NCI-H187 (cell line): ENCODE measurements around the gene CAP1.
"Not testable (repeated sequence)": the region's sequence is repeated elsewhere in the genome, so short reads cannot be mapped to it uniquely, and the experiment has no call there.

Source experiments
- DNase-seq, 2 experiments: peaks; one replicate each; lab custom pipeline; 2025; lab: John Stamatoyannopoulos, UW

Gene CAP1

DNA sequence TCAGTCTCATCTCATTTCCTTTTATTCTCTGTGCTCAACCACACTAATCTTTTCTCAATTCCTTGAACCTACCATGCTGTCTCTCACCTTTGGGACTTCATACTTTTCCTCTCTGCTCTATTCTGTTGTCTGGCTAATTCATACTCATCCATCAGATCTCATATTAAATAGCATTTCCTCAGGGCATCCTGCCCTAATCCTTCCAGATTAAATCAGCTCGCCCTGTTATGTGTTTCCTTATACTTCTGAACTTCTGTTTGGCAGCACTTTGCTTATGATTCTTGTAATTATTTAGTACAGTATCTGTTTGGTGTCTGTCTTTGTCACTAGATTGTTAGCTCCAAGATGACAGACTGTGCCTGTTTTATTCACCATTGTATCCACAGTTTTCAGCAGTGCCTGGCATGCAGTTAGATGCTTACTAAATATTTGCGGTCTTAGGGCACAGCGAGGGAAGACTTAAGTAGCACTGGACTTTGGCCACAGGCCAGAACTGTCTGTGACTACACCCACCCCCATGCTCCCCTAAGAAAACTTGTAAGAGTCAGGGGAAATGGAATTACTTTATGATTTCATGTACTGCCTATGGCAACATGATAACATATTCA, 9.9 kb upstream of the CAP1 start:
- no peak for DNase-seq

DNA sequence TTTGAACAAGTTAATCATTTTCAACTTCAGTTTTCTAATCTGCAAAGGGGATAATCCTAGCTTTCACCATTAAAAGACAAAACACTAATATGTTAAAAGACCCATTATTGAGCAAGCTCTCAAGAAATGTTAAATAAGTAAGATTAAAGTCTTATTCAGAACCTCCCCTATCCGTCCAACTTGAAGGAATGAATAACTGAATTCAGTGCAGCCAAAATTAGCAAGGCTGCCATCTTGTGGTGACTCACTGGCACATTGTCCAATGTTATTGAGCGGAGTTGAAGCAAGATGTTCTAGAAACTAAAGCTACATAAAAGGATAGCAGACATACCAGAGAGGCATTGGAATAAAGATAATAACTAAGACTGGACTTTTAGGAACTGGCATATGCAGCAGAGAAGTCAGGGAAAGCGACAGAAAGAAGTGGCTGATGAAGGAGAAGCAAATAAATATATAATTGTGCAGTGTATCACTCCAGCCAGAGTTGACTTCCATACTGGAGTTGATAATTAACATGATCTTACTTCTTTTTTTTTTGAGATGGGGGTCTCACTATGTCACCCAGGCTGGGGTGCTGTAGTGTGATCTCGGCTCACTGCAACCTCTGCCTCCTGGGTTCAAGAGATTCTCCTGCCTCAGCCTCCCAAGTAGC, 8.2 kb upstream of the CAP1 start:
- no peak for DNase-seq

DNA sequence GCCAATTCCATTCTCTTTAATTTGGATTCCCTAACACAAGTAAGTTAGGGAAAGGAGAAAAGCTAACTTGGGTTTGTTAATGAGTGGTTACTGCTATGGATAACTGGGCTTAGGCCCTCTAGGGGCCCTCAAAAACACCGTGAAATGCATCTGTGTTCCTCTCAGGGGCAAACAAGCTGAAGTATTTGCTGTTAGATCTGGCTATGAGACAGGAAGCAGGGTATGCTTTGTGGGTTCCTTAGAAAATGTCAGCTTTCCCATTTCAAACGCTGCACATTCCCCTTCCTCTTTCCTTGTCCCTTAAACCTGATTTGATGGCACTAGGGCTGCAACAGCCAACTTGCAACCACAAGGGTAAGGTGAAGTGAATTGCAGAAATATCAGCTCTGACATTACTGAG, 5.7 kb upstream of the CAP1 start:
- DNase-seq, result no peak

DNA sequence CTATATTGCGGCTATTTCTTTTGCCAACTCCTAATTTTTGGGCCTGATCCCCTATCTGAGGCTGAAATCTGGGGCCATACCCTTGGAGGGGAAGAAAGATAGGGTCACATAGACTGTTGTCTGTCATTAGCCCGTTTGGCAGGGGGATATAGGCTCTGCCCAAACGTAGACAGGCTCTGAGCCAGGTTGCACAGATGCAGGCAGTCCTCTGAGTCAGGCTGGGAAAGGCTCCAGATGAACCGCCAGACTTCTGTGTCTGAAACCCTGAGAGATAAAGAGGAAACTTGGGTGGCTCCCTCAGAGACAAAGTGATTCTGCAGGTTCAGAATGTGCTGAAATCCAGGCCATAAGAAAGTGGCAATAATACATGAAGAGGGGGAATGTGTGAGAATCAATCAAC, 4.0 kb upstream of the CAP1 start:
- DNase-seq, result no peak

DNA sequence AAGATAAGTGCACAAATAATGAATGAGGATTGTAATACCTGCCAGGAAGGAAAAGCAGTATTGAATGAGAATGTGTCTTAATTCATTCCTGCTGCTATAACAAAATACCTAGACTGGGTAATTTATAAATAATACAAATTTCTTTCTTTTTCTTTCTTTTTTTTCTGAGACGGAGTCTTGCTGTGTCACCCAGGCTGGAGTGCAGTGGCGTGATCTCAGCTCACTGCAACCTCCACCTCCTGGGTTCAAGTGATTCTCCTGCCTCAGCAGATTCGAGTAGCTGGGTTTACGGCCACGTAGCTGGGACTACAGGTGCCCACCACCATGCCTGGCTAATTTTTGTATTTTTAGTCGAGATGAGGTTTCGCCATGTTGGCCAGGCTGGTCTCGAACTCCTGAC, 3.3 kb upstream of the CAP1 start:
- not testable (repeated sequence) for DNase-seq

DNA sequence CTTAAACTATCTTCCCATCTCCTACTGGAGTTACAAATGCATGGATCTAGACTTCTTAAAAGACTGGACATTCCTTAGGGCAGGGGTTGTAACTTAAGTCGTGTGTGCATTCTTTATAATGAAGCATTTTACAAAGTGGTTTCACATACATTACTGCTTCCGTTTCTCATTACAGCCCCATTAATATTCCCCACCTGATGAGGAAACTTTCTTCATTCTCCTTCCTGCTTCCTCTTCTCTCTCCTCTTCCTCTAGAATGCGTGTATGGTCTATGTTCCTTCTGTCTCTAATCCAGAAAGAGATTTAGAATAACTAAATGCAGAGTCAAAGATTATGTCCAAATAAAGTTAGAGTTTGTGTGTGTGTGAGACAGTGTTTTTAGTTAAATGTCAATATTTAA, 1.8 kb upstream of the CAP1 start:
- no peak for DNase-seq

DNA sequence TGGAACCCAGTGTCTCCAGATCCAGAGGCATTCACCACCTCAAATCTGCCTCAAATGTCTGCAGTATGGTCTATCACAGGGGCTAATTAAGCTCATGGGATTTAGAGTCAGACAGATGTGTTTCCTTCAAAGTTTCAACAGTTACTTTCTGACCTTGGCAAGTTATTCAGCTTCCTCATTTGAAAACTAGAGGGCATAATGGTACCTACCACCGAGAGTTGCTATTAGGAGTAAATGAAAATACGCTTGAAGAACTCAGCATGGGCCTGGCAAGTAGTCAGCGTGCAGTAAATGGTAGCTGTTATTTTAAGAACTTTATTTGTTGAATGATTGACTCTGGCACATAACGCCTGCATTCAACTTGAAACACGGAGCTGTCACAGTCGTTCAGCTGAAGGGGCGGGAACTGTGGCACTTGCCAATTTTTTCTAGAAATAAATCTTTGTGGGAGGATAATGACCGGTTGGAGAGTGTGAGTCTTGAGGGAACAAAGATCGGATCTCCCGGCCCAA, 1.2 kb upstream of the CAP1 start:
- no peak for DNase-seq

DNA sequence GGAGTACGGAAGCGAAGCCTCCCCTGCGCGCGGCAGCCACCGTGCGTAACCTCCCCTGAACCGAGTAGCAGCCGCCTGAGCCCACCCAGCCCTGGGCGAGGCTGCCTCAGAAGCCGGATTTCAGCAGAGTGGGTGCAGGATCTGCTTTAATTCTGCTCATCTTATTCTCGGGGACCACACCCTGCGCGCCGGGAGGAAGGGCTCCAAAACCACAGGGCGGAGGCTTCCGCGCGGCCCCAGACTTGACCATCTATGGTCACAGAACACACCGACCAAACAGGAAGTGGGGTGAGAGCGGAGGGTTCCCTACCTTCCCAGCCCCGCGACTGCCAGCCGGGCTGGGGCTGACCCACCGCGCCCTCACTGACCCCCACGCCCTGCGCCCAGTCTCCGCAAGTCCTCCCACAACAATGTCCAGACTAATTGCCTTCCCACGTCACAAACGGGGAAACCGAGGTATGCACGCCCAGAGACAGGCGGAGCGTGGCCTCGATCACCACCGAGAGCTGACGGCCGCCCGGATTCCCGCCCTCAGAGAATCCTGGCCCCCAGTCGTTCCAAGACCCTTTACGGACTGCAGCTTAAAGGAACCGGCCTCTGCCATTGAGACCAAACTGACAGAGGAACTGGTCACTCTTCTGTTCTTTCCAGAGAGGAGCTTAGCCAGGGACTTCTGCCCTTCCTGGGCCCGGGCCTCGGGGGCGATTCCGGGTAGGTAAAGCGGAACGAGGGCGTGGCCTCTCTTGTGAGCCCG, 595 bp upstream of the CAP1 start:
- peak; percentile 46 to 48 for DNase-seq

DNA sequence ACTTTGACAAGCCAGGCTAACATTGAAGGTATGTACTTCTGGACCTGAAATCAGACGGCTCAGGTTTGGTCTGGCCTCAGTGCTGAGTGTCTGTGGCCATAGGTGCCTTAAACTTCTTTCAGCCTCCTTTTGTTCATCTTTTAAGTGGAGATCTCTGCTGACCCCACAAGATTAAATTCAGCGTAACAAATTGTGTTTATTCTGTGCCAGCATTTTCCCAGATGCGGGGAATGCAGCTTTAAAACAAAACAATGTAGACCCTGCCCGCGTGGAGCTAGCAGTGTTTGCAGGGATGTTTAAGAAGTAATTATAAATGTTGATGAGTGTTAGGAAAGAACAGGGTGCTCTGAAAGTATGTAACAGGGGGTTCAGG, 923 bp downstream of the CAP1 start:
- DNase-seq, result no peak

DNA sequence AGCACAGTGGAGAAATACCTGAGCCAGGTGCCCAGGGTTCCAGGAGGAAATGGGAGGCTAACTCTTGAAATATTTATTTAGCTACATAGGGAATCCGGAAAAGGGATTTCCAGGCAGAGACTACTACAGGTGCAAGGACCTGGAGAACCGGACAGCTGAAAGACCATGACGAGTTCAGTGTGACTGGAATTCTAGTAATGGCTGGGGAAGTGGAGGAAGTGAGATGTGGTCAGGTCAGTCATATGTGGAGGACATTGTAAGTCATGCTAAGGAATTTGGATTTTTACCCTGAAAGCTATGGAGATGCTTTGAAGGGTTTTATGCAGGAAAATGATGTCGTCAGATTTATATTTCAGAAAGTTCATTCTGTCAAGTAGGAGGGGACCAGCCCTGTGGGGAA, 1.8 kb downstream of the CAP1 start:
- DNase-seq, result no peak

DNA sequence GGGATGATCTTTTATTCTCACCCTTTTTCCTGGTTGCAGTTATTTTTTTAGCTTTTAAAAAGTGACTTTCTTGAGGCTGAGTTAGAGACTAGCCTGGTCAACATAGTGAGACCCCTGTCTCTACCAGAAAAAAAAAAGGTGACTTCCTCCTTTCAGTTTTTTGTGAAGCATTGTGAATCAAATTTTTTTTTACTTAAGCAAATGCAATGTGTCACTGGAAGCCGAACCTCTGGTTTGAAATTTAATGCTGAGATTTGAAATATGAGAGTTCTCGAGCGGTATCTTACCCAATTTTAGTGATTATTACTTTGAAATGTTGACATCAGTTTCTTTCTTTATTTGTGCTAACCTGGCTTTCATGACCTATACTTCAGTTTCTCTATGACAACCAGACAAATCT, 3.6 kb downstream of the CAP1 start:
- no peak for DNase-seq

DNA sequence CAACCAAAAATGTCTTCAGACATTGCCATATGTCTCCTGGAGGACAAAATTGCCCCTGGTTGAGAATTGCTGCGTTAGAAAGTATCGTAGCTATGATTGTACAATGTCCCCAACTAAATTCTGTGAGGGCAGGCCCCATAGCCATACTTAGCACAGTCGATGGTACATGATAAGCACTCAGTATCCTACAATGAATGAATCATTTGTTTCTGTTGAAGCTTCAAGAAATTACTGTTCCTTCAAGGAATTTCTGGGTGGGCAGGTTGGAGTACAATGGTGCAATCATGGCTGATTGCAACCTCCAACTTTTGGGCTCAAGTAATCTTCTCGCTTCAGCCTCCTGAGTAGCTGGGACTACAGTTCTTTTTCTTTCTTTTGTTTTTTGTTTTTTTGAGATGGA, 4.7 kb downstream of the CAP1 start:
- no peak for DNase-seq

DNA sequence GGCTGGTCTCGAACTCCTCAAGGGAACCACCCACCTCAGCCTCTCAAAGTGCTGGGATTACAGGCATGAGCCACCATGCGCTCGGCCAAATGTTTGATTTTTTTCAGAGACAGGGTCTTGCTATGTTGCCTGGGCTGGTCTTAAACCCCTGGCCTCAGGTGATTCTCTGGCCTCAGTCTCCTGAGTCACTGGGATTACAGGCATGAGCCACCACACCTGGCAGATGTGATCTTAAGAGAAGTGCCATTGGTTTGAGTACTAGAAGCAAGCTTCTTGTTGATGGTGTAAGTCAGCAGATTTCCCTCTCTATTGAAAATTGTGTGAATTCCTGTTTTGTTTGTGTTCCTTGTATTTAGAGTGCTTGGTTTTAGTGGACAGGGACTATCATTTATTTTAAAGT, 5.2 kb downstream of the CAP1 start:
- no peak for DNase-seq

DNA sequence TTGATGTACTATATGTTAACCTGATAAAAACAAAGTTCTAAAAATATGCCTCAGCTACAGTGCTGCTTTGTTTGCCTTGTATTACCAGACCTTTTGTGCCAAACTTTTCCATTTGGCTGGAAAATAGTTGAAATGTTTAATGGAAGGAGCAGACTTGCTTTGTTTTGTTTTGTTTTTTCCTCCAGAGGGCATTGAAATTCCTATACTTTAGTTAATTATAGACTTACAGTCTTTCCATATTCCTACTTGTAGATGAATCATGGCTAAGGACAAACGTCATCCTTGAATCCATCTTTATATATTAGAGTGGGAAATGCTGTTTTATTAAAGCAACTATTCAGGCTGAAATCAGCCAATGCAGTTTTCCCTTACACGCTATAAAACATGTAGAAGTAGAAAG, 6.7 kb downstream of the CAP1 start:
- no peak for DNase-seq

DNA sequence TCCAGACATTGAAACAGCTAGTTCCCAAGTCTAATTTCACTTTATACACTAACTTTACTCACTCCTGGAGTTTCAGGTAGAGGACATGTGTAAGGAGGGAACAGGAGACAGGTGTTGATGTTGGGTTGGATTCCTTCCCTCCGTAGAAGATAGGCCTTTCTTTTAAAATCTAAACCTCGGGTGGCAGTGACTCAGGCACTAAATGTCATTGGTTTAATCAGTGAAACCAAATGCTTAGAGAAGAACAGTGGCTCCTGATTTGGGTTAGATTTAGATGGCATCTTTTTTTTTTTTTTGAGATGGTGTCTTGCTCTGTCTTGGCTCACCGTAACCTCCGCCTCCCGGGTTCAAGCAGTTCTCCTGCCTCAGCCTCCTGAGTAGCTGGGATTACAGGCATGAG, 7.2 kb downstream of the CAP1 start:
- no peak for DNase-seq

DNA sequence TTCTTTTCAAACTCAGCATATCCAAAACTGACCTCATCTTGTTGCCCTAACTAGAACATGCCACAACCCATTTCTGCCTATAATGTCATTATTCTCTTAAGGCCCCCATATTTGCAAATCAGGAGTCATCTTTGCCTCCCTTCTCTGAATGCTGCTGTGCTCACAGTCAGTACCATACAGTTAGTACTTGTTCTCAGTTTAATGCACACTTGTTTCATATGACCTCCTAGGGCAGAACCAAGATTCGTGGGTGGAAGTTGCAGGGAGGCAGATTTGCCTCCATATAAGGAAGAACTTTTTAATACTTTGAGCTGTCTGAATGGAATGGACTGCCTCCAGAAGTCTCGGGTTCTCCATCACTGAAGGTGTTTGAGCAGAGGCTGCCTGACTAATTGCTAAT, 9.2 kb downstream of the CAP1 start:
- DNase-seq, result no peak

DNA sequence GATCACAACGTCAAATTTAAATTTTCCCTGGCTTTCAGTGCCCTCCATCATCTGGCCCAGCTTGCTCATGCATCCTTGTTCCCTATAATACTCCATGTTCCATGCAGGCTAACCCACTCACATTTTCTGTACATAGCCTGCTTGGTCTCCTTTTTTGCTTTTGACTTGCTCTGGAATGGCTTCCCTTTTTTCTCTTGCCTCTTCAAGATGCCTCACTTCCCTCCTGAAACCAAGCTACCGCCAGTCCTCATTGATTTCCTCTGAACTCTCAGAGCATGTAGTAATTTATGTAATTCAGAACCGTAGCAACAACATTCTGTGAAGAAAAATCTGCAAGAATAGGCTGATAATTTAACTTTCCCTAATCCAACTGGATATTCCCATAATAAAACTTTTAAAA, 10.3 kb downstream of the CAP1 start:
- DNase-seq, result no peak

DNA sequence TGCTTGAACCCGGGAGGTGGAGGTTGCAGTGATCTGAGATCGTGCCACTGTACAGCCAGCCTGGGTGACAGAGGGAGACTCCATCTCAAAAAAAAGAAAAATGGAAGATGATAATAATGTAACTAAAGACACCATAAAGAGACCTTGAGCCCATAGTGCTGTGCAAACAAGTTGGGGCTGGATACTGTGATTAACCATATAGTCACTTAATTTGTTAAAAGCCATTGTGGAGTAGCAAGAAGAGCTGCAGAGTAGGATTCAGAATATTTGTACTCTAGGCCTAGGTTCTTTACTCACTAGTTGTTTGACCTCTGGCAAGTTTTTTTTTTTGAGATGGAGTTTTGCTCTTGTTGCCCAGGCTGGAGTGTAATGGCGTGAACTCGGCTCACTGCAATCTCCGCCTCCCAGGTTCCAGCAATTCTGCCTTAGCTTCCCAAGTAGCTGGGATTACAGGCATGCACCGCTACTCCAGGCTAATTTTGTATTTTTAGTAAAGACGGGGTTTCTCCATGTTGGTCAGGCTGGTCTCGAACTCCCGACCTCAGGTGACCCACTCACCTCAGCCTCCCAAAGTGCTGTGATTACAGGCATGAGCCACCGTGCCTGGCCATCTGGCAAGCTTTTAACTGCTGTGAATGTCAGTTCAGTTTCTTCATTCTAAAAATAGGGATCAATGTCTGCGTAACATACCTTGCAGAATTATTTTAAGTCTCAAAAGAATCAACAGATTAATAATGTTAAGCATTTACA, 12.8 kb downstream of the CAP1 start:
- no peak for DNase-seq

DNA sequence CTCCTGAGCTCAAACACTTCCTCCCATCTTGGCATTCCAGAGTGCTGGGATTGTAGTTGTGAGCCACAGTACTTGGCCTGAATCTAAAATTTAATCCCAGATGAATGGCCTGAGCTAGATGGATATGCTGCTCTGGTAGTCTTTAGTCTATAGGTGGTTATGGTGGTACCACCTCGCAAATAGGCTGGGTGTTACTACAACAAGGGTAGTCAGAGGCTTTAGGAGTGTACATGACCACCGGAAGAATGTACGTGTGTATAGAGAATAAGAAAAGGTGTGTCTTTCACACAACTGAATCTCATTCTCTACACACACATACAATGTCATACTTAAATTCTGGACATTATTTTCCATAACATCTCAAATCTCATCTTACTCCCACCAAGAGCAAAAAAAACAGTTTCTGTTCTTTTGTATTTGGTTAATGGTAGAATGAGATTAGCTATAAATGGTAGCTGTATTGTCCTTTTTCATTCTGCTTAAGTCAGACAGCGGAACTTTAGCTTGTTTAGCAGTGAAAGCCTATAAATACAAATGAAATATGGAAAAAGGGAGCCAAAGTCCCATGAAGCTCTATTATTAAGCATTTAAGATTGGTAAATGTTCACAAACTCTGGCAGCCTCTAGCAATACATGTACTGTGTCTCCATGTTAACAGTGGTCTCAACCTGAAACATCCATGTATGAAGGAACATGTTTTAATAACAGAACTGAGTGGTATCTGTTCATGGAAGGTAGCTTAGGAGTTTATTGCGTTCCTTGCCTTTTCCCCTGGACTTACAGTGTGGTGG, 16.2 kb downstream of the CAP1 start:
- DNase-seq, result no peak

DNA sequence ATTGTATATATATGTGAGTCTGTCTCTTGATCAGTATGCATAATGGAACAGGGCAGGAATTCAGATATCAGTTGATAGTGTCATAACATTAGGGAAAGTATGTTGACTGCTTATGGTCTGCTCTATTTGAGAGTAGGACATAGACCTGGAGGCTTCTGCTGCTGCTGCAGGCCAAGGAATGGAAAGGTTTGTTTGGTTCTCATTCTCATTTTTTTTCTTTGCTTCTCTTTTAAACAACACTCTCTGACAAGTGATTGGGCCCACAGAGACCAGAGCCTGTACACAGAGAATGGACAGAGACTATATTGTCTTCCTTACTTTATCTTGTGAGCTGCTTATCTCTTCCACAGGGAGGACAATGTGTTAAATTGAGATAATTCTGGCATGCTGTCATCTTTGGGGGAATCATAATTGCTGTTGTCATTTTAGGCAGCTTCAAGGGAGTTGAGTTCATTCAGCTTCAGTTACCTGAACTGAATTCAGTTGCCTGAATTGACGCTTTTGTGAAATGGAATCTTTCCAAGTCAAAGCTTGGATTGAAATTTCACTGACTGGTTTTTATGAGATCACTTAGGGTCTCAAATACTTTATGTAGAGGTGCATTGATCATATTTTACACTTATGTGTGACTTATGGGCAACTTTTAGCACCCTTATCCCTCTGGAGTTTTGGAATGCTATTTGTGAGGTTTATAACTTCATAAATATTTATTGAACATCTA, 16.9 kb downstream of the CAP1 start:
- no peak for DNase-seq

DNA sequence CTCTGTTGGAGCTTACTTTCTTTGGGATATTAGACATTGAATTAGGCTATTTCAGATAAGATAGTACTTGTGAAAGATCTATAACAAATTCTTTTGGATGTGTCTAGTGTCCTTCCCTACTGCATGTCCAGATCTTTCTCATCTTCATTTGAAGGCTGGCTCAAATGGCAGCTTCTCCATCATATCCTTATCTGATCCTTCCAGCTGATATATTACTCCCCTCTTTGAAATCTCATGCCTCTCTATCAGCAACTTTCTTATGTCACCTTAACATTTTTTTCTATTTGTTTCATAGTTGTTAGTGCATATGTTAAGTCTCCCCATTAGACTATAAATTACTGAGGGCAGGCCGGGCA, 17.5 kb downstream of the CAP1 start:
- DNase-seq, result no peak
